Pancreas (tissue), 10 donors: ENCODE measurements around the gene CFL1. TPM values are rescaled to one million over a fixed set of nuclear protein-coding genes. Genes with fewer than 3 reads are reported as not detected.

ENCODE experiments used
- ATAC-seq, 4 donors: fragments of 200-7000 bp; cut with Tn5 transposase; one replicate each; pipeline versions ENCODE4 v1.8.0 to v1.9.1; 2020; ENCODE audit warnings: mild to moderate bottlenecking in 4 of 4, moderate library complexity in 4 of 4
- DNase-seq, 6 donors: peaks; one replicate each; pipeline ENCODE4 v3.0.0-alpha.2; 2020
- FAIRE-seq: peaks from 2 replicates; lab custom pipeline; 2012; peaks lifted over from hg19 to GRCh38; lab: Jason Lieb, UNC
- H3K27ac ChIP-seq, 4 donors: fragments of 200-600 bp; sonication (generic); 1 replicate in 3 of 4; 2 replicates in 1 of 4; pipeline versions ENCODE4 v1.5.0 to v1.8.0; 2020
- H3K27me3 ChIP-seq, 4 donors: fragments of 200-600 bp; one replicate each; pipeline ENCODE4 v1.8.0; 2021
- H3K36me3 ChIP-seq, 3 donors: fragments of 200-600 bp; sonication (generic) in 1 of 3; one replicate each; pipeline versions ENCODE4 v1.5.0 to v1.8.0; 2020 to 2021
- H3K4me1 ChIP-seq, 3 donors: fragments of 200-600 bp; one replicate each; pipeline ENCODE4 v1.8.0; 2021
- H3K4me3 ChIP-seq, 4 donors: fragments of 200-600 bp; sonication (generic) in 2 of 4; one replicate each; pipeline versions ENCODE4 v1.5.0 to v1.8.0; 2020 to 2021
- H3K9me3 ChIP-seq, 4 donors: fragments of 200-600 bp; one replicate each; pipeline ENCODE4 v1.8.0; 2021
- WGBS, 2 donors: extraction: QIAGEN DNeasy Blood & Tissue Kit; methylation state at CpG; one replicate each; pipeline ENCODE4 v1.1.7; 2013; 5-methylcytosine and 5-hydroxymethylcytosine counted together
- intact Hi-C, 3 donors: fragments of 100-400 bp; cut with DNase I; formaldehyde crosslinking; loops; one replicate each; pipeline versions ENCODE4 v1.11.1 to v1.14.2; 2022
- polyA plus RNA-seq, 2 donors: library from polyadenylated mRNA; stranded (reverse); fragments of 200-250 nt; gene quantifications; one replicate each; pipeline ENCODE4 v1.2.3, GENCODE V29; 2013
- total RNA-seq, 6 donors: library from RNA; stranded (reverse); fragmentation: NEBNext Ultra II Directional in 4 of 6; extraction: Animal tissue kit (Norgen Biotek cat#: 25700) in 4 of 6; gene quantifications; one replicate each; pipeline versions ENCODE4 v1.2.1 to v1.2.4, GENCODE V29; 2021 to 2023
- TF ChIP-seq, protein P1 (sequence below), 4 donors: fragments of 200-600 bp; sonication (generic) in 3 of 4; IDR thresholded peaks; one replicate each; pipeline versions ENCODE4 v1.5.0 to v1.8.0; 2021; ENCODE audit warnings: antibody characterized with exemption in 4 of 4
- donor health status: healthy with polysubstance abuse.
- donor health status: DM: no; HTN: no; CAD: no; lungs with moderate emphysema.
- donor health status: DM: no; HTN: no; CAD: no.
- donor health status: control.
- donor health status: control.
- donor health status: Bipolar disorder and iron deficiency.
- donor health status: DM: yes; HTN: yes; CAD: no.
- donor health status: DM: no; HTN: no; CAD: no.
- donor health status: DM: no; HTN: no; CAD: no.
- donor health status: DM: yes; HTN: yes; CAD: no.

Gene CFL1
- total and polyA plus RNA-seq, 8 donors, result 87.8 to 311 (median 163) TPM

DNA sequence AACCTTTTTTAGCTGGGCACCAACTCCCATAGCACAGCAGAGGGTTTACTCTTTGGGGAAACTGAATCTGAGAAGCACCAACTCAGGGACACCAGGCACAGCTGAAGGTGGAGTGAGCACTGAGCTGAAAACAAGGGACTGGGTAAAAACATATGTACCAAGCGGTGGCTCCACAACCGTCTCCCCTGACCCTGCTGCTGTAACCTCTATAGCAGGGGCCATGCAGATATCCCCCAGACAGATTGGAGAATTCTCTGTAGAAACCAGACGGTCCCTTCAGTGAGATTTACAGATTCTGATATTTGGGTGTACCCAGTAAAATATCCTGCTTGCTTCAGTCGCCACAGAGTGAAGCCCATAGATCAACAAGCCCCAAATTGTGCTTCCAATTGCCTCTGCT is 28.5 kb downstream of the CFL1 start:
- TF ChIP-seq, protein P1, sequence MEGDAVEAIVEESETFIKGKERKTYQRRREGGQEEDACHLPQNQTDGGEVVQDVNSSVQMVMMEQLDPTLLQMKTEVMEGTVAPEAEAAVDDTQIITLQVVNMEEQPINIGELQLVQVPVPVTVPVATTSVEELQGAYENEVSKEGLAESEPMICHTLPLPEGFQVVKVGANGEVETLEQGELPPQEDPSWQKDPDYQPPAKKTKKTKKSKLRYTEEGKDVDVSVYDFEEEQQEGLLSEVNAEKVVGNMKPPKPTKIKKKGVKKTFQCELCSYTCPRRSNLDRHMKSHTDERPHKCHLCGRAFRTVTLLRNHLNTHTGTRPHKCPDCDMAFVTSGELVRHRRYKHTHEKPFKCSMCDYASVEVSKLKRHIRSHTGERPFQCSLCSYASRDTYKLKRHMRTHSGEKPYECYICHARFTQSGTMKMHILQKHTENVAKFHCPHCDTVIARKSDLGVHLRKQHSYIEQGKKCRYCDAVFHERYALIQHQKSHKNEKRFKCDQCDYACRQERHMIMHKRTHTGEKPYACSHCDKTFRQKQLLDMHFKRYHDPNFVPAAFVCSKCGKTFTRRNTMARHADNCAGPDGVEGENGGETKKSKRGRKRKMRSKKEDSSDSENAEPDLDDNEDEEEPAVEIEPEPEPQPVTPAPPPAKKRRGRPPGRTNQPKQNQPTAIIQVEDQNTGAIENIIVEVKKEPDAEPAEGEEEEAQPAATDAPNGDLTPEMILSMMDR (IDR thresholded peaks at IDR 0.05), result no peak
- H3K4me1 ChIP-seq, result no peaks in the 10 kb centered on the region
- no peaks in the 10 kb centered on the region for H3K36me3 ChIP-seq
- FAIRE-seq (no peak), ATAC-seq (no peak), DNase-seq (no peak)
- H3K9me3 ChIP-seq, result no peaks in the 10 kb centered on the region
- H3K27ac ChIP-seq, result no peak overlapping the region
- intact Hi-C loops, result no loop called here
- no peaks in the 10 kb centered on the region for H3K27me3 ChIP-seq
- 66 to 69% methylated on average over 4 of the region's 4 CpGs for WGBS, 2 donors
- no peak overlapping the region for H3K4me3 ChIP-seq

DNA sequence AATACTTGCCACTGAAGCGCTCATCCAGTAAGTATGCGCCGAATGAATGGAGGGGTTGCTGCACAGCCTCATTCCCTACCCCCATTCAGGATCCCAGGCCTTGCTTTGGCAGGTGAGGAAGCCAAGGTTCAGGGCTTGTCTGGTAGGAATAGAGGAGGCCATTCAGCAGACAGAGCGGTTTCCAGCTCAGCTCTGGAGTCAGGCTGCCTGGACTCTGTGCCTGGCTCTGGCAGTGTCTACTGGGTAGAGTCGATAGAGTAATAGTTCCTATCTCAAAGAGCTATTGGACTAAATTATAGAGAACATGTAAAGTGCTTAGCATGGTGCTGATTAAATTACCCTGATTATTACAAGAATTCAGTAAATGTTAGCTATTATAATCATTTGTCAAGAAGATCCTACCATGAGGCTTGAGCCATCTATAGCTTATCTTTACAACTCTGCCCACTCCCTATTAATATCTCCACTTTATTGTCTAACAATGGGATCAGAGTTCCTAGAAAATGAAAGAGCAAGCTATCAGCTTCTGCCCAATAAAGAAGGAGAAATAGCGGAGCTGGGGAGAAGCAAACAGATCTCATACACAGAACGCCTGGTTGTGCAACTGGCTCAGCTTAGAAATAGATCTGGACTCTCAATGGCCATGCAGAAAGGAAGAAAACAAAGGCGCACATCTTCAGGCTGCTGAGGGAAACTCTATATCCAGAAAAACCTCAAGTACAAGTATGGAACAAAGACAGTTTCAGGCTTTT is 30.8 kb downstream of the CFL1 start:
- DNase-seq (no peak), ATAC-seq (no peak), FAIRE-seq (no peak)
- Histone ChIP-seq H3K27ac (no peak overlapping the region), H3K27me3 (no peaks in the 10 kb centered on the region), H3K36me3 (no peaks in the 10 kb centered on the region), H3K4me3 (no peak overlapping the region), H3K4me1 (peaks cover 0 to 14% (median 7%) of the 10 kb centered on the region in 3 donors), H3K9me3 (no peaks in the 10 kb centered on the region)
- 77 to 87% methylated on average over 8 of the region's 8 CpGs for WGBS, 2 donors
- intact Hi-C loops, result no loop called here
- TF ChIP-seq, protein P1 (IDR thresholded peaks at IDR 0.05), result no peak

DNA sequence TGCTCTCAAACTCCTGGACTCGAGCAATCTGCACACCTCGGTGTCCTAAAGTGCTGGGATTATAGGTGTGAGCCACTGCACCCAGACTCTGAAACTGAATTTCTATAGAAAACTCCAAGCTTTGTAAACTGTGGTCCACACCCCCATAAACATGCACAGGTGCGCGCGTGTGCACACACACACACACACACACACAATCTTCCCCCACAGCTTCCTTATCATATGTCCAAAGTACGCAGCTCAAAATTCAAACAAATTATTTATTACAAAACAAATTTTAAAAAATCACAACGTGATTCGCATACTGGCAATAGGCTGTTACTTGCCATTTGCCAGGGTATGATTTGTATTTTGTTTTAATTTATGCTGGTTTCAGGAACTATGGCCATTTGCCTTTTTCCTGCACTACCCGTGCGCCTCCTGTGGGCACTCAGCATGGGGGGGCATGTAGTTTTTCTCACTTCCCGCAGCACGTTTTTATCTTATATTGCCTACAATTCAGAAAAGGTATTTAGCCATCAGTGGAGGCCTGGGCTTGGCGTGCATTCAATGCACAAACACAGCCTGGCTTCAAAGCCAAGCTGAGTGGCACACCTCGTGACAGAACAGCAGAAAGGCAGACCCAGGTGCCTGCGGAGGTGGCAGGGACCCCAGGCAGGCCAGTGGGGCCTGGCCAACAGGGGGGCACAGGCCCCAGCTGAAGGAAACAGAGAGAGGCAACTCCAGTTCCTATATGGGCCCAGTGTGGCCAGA is 35.0 kb downstream of the CFL1 start:
- Histone ChIP-seq H3K27me3 (no peaks in the 10 kb centered on the region), H3K9me3 (no peaks in the 10 kb centered on the region), H3K4me3 (no peak overlapping the region), H3K36me3 (no peaks in the 10 kb centered on the region), H3K27ac (peak overlapping the region in 1 of 4 donors; percentile 28), H3K4me1 (peaks cover 0 to 14% (median 10%) of the 10 kb centered on the region in 3 donors)
- DNase-seq (peak; percentile 39 to 74 (median 64)), ATAC-seq (peak; percentile 53 to 77 (median 66)), FAIRE-seq (no peak)
- intact Hi-C loops, result no loop called here
- 24 to 28% methylated on average over 15 of the region's 15 CpGs for WGBS, 2 donors
- TF ChIP-seq, protein P1 (IDR thresholded peaks at IDR 0.05), result no peak

DNA sequence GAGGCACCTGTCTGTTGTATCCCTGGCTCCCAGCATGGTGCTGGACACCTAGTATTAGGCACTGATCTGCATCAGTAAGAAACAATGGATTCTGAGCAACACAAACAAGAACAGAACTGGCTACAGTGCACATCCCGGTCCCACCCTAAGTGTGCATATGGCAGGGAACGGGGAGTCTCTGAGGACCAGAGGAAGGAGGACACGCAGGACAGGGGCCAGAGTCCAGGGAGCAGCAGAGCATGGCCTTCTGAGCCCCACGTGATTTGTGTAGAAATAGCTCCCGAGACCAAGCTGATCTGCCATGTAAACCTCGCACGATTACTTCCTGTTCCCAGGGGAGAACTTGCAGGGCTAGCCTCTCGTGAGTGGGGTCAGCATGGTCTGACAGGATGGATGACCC is 36.9 kb downstream of the CFL1 start:
- no peak for DNase-seq
- peak overlapping the region in 1 of 4 donors; percentile 4 for H3K27ac ChIP-seq
- 40 to 42% methylated on average over 8 of the region's 8 CpGs for WGBS, 2 donors

More for the DNA sequence above, 36.9 kb downstream of the CFL1 start:
- TF ChIP-seq, protein P1 (IDR thresholded peaks at IDR 0.05), result no peak
- H3K9me3 ChIP-seq, result no peaks in the 10 kb centered on the region
- peaks cover 0 to 16% (median 14%) of the 10 kb centered on the region in 3 donors for H3K4me1 ChIP-seq
- FAIRE-seq, result no peak
- intact Hi-C loops, result no loop called here
- no peaks in the 10 kb centered on the region for H3K27me3 ChIP-seq
- peak in 1 of 4 donors; percentile 7 for ATAC-seq
- H3K4me3 ChIP-seq, result no peak overlapping the region
- H3K36me3 ChIP-seq, result no peaks in the 10 kb centered on the region
